ENCODE measurements around the gene COPS3. TPM values are rescaled to one million over a fixed set of nuclear protein-coding genes. Genes with fewer than 3 reads are reported as not detected.

The COPS3 gene
- total and polyA plus RNA-seq, 9 of the 15 experiments (the other 6 are each of a cell fraction or from before 2014, with no cell fraction given) = 92.4 to 295 (median 167) TPM

- TF ChIP-seq NCOA2 (IDR thresholded peaks at IDR 0.05; ENCODE audit: partially characterized antibody in 2 of 2) = no peak
- TF ChIP-seq USF1 (CRISPR knock-in tag; IDR thresholded peaks at IDR 0.05) = peak; percentile 83
- peak; percentile 56; the same call in 1 of the 2 replicates for TF ChIP-seq SMARCE1 (IDR thresholded peaks at IDR 0.05)
- no peak for TF ChIP-seq IRF1 (CRISPR knock-in tag; IDR thresholded peaks at IDR 0.05; ENCODE audit: borderline replicate concordance)
- TF ChIP-seq PTTG1 (tag; IDR thresholded peaks at IDR 0.05; ENCODE audit: low read depth) = no peak
- TF ChIP-seq ETV5 (CRISPR knock-in tag; IDR thresholded peaks at IDR 0.05; ENCODE audit: low read depth) = no peak
- peak; percentile 68 for TF ChIP-seq USF2 (CRISPR knock-in tag; IDR thresholded peaks at IDR 0.05)
- no peak for TF ChIP-seq ELK1 (CRISPR knock-in tag; IDR thresholded peaks at IDR 0.05)
- no peak for TF ChIP-seq FOXJ3 (CRISPR knock-in tag; IDR thresholded peaks at IDR 0.05)
- no peak for TF ChIP-seq SNAPC5 (CRISPR knock-in tag; IDR thresholded peaks at IDR 0.05)
- TF ChIP-seq HES1 (IDR thresholded peaks at IDR 0.05; ENCODE audit: low read depth) = peak; percentile 27; the same call in 1 of the 2 replicates
- no peak for TF ChIP-seq ZBTB9 (CRISPR knock-in tag; IDR thresholded peaks at IDR 0.05)
- TF ChIP-seq MNT (conservative IDR thresholded peaks at IDR 0.05) = peak; percentile 19 to 56; a peak in 3 of 4 replicates
- peak; percentile 5; the same call in 1 of the 2 replicates for TF ChIP-seq CREM (IDR thresholded peaks at IDR 0.05; ENCODE audit: low read depth)
- TF ChIP-seq GATA2 (CRISPR knock-in tag; IDR thresholded peaks at IDR 0.05) = peak; percentile 59
- no peak for TF ChIP-seq FOXK1 (CRISPR knock-in tag; IDR thresholded peaks at IDR 0.05; ENCODE audit: borderline replicate concordance)
- TF ChIP-seq HDAC3 (IDR thresholded peaks at IDR 0.05; ENCODE audit: borderline replicate concordance, partially characterized antibody) = peak; percentile 50
- peak; percentile 50 to 55; a peak in 3 of 4 replicates for TF ChIP-seq TBL1XR1 (IDR thresholded peaks at IDR 0.05; ENCODE audit: low read length in 2 of 2)
- TF ChIP-seq MAFF (IDR thresholded peaks at IDR 0.05; ENCODE audit: low read length) = no peak
- TF ChIP-seq SMC3 (conservative IDR thresholded peaks at IDR 0.05; ENCODE audit: insufficient read depth, low read depth, low read length) = no peak
Measured at GRCh38 chr17:17304521-17304985, 23.5 kb upstream of the COPS3 start (continued).

Measured in K562 (cell line).